GM19438 (cell line): Measurements from ENCODE around the gene SORCS3.

ENCODE experiments used
- ATAC-seq: cut with Tn5 transposase; IDR thresholded peaks from one replicate; pipeline ENCODE4 v1.9.1; 2021; ENCODE audit warnings: low read depth; ENCODE audit not compliant: unreplicated experiment

The SORCS3 gene

GRCh38 chr10:105284476-105285215, 643.6 kb downstream of the SORCS3 start:
- ATAC-seq = no peak

- ATAC-seq = no peak
Measured at GRCh38 chr10:105288026-105288425, 646.9 kb downstream of the SORCS3 start.

- no peak for ATAC-seq
Measured at GRCh38 chr10:105288613-105289012, 647.5 kb downstream of the SORCS3 start.

GRCh38 chr10:105291571-105291970, 650.5 kb downstream of the SORCS3 start:
- no peak for ATAC-seq

GRCh38 chr10:105292236-105292635, 651.1 kb downstream of the SORCS3 start:
- no peak for ATAC-seq
